KBM-7 (cell line): ENCODE data around the gene CRTC2.

ENCODE experiments used
- DNase-seq: peaks from one replicate; pipeline ENCODE4 v3.0.0-alpha.2; 2015
- in situ Hi-C: fragments of 300-500 bp; cut with MboI; formaldehyde crosslinking; loops from 2 replicates; pipeline ENCODE4 v1.14.3; 2020; ENCODE audit warnings: low sequenced_read_pairs, low pct_unique_long_range_greater_than_20kb, mixed read lengths

CRTC2 gene

GRCh38 chr1:153957744-153958110, 685 bp downstream of the CRTC2 start:
- in situ Hi-C loops, result loop anchor here (25.0 kb wide), 2 partner anchors 145 to 420 kb away; partner anchors contain the start of genes S100A3, S100A4, S100A5 and S100A6
- peak; percentile 64 for DNase-seq

- in situ Hi-C loops, result loop anchor here (25.0 kb wide), 2 partner anchors 145 to 420 kb away; partner anchors contain the start of genes S100A3, S100A4, S100A5 and S100A6
- DNase-seq, result no peak
Measured at GRCh38 chr1:153956997-153957715, 1.3 kb downstream of the CRTC2 start.

GRCh38 chr1:153954826-153955225, 3.6 kb downstream of the CRTC2 start:
- in situ Hi-C loops, result loop anchor here (25.0 kb wide), 2 partner anchors 143 to 418 kb away; partner anchors contain the start of genes S100A3, S100A4, S100A5 and S100A6
- no peak for DNase-seq

GRCh38 chr1:153953859-153954365, 4.5 kb downstream of the CRTC2 start:
- DNase-seq, result no peak
- in situ Hi-C loops, result loop anchor here (25.0 kb wide), 2 partner anchors 142 to 417 kb away; partner anchors contain the start of genes S100A3, S100A4, S100A5 and S100A6

- no peak for DNase-seq
- in situ Hi-C loops, result loop anchor here (25.0 kb wide), 2 partner anchors 140 to 414 kb away; partner anchors contain the start of genes S100A3, S100A4, S100A5 and S100A6
Measured at GRCh38 chr1:153951801-153952200, 6.6 kb downstream of the CRTC2 start.

- in situ Hi-C loops, result loop anchor here (25.0 kb wide), 2 partner anchors 139 to 414 kb away; partner anchors contain the start of genes S100A3, S100A4, S100A5 and S100A6
Measured at GRCh38 chr1:153951183-153951582, 7.2 kb downstream of the CRTC2 start.

GRCh38 chr1:153946622-153947241, 11.7 kb downstream of the CRTC2 start, which contains the start of gene DENND4B:
Gene DENND4B, minus strand, starts transcription at chr1:153946718. Its CDS starts 2,344 bp downstream, at chr1:153944374.
- in situ Hi-C loops, result no loop called here
- peak; percentile 90 for DNase-seq

More at GRCh38 chr1:153951183-153951582, 7.2 kb downstream of the CRTC2 start:
- DNase-seq, result no peak

GRCh38 chr1:153945795-153946621, 12.4 kb downstream of the CRTC2 start:
- peak; percentile 95 for DNase-seq
- in situ Hi-C loops, result no loop called here

- DNase-seq, result peak; percentile 89
Measured at GRCh38 chr1:153945131-153945794, 13.1 kb downstream of the CRTC2 start.

GRCh38 chr1:153944827-153945117, 13.6 kb downstream of the CRTC2 start:
- in situ Hi-C loops, result no loop called here
- DNase-seq, result no peak

More at GRCh38 chr1:153945131-153945794, 13.1 kb downstream of the CRTC2 start:
- in situ Hi-C loops, result no loop called here

GRCh38 chr1:153944005-153944826, 14.2 kb downstream of the CRTC2 start:
- DNase-seq, result peak; percentile 43
- in situ Hi-C loops, result no loop called here

- DNase-seq, result no peak
- in situ Hi-C loops, result no loop called here
Measured at GRCh38 chr1:153942766-153943549, 15.5 kb downstream of the CRTC2 start.

GRCh38 chr1:153941826-153942725, 16.3 kb downstream of the CRTC2 start:
- in situ Hi-C loops, result no loop called here
- DNase-seq, result no peak

GRCh38 chr1:153940756-153941155, 17.7 kb downstream of the CRTC2 start:
- in situ Hi-C loops, result no loop called here
- DNase-seq, result no peak

GRCh38 chr1:153939476-153939875, 18.9 kb downstream of the CRTC2 start:
- in situ Hi-C loops, result no loop called here
- DNase-seq, result no peak

- in situ Hi-C loops, result no loop called here
- DNase-seq, result no peak
Measured at GRCh38 chr1:153938996-153939395, 19.4 kb downstream of the CRTC2 start.
